NOMO-1 (cell line): ENCODE measurements around the gene COG2.
"Not testable (repeated sequence)": the region's sequence is repeated elsewhere in the genome, so short reads cannot be mapped to it uniquely, and the experiment has no call there.

ENCODE experiments used
- DNase-seq, 2 experiments: peaks; one replicate each; lab custom pipeline; 2025; ENCODE audit not compliant: unreplicated experiment in 2 of 2; lab: John Stamatoyannopoulos, UW

COG2 gene

GRCh38 chr1:230713138-230713537 is 70.9 kb downstream of the COG2 start:
- DNase-seq = no peak

- DNase-seq = no peak
These were observed 71.2 kb downstream of the COG2 start for GRCh38 chr1:230713547-230713914.

- peak; percentile 54 to 67 for DNase-seq
These were observed 71.9 kb downstream of the COG2 start, which contains the start of gene AGT for GRCh38 chr1:230713915-230714764. TSS of gene AGT (minus strand) at chr1:230714122. CDS start at chr1:230710823, 3,299 bp downstream.

DNA sequence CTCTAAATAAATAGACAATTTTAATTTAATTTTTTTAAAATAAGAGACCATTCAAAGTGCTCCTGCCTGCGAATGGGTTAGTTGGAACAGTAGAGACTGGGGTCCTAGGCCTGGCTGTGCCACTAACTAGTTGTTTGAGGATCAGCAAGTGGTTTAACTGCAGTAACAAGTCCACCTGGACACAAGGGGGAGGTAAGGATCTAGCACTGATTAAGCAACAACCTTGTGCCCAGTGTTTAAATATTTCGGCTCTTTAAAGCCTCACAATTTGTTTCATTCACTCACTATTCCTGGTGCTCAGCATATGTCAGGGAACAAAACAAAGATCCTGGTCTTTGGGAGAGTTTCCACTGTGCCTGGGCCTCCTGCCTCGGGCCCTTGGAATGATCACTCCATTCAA is 73.2 kb downstream of the COG2 start:
- no peak for DNase-seq

GRCh38 chr1:230716453-230716852 is 74.2 kb downstream of the COG2 start:
- DNase-seq = not testable (repeated sequence)

- no peak for DNase-seq
These were observed 75.0 kb downstream of the COG2 start for GRCh38 chr1:230717251-230717650.

DNA sequence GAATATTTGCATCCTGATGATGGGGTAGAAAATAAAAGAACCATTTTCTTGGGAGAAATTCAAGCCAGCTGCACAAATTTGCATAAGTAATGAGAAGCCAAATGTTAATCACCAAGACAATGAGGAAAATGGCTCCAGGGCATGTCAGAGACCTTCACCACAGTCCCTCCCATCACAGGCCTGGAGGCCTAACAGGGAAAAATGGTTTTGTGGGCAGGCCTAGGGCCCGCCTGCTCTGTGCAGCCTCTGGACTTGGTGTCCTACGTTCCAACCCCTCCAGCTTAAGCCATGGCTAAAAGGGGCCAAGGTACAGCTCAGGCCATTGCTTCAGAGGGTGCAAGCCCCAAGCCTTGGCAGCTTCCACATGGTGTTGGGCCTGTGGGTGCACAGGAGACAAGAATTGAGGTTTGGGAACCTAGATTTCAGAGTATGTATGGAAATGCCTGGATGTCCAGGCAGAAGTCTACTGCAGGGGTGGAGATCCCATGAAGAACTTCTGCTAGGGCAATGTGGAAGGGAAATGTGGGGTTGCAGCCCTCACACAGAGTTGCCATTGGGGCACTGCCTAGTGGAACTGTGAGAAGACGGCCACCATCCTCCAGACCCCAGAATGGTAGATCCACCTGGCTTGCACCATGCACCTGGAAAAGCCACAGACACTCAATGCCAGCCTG is 79.7 kb downstream of the COG2 start:
- DNase-seq = not testable (repeated sequence)

DNA sequence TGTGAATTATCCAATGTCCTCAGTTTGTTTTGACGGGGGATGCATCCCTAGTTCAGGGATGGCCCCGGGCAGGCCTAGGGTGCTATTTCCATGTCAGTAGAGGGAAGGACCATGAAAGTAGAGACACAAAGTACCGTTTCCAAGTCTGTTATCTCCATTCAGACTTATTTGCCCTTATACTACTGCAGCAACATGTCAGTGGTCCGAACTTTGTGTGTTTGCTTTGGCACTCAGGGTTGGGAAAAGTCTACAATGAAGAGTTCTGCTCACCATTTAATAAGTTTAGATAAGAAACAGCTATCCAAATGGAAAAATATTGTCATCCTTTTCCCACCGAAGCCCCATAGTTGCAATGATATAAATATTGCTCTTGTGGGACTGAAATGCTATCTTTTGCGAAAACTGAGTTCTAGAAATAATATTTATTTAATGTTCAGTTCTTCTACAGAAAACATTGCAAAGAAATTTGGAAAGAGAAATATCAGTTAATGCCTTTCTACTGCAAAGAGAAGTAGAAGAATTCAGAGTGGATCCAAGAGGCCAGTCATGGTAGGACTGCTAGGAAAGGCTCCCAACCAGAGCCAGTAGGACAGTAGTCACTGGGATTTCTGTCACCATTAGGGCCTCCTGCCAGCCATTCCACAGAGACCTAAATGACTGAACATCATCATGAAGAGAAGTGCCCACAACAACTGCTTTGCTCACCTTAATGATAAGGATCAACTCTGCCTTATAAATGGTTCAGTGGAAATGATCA is 83.2 kb downstream of the COG2 start:
- no peak for DNase-seq

GRCh38 chr1:230728710-230729392 is 86.6 kb downstream of the COG2 start:
- DNase-seq = peak; percentile 29 to 58

GRCh38 chr1:230730977-230731376 is 88.7 kb downstream of the COG2 start:
- no peak for DNase-seq

GRCh38 chr1:230735447-230735846 is 93.2 kb downstream of the COG2 start:
- no peak for DNase-seq

DNA sequence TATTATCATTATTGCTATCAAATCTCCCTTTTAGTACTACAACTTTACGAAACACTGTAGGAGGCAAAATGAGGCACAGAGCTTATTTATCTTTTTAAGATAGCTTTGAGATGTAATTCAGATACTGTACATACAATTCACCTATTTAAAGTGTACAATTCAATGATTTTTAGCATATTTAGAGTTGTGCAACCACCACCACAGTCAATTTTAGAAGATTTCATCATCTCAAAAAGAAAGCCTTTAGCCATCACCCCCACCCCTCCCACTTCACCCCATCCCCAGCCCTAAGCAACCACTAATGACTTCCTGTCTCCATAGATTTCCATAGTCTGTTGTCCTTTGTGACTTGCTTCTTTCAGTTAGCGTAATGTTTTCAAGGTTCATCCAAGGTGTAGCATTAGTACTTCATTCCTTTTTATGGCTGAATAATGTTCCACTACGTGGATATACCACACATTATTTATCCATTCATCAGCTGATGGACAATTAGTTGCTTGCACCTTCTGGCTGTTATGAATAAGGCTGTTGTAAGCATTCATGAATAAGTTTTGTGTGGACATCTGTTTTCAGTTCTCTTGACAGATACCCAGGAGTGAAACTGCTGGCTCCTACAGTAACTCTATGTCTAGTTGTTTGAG is 95.5 kb downstream of the COG2 start:
- DNase-seq = peak; percentile 65 to 71

DNA sequence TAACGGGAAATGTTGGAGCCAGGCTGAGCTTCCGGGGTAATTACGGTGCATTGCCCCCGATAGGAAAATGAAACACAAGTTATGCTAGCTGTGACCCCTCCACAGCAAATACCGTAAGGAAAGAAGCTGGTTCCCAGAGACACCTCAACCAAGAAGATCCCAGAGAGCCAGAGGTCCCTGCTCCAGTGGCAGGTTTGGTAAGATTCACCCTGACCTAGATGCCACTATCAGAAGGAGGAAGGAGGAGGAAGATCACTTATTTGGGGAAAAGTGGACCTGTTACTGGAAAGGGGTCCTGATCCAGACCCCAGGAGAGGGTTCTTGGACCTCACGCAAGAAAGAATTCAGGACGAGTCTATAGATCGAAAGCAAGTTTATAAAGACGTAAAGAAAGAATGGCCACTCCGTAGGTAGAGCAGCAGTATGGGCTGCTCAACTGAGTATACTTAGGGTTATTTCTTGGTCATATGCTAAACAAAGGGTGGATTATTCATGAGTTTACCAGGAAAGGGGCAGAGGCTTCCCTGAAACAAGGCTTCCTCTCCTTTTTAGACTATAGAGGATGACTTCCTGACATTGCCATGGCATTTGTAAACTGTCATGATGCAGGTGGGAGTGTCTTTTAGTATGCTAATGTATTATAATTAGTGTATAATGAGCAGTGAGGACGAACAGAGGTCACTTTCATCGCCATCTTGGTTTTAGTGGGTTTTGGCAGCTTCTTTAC is 97.4 kb downstream of the COG2 start:
- no peak for DNase-seq
